ENCODE measurements around the gene HSP90AB1. TPM values are rescaled to one million over a fixed set of nuclear protein-coding genes. Genes with fewer than 3 reads are reported as not detected.

HSP90AB1 gene
- total RNA-seq, 1 experiment from 2014 or later: 1,280 TPM

DNA sequence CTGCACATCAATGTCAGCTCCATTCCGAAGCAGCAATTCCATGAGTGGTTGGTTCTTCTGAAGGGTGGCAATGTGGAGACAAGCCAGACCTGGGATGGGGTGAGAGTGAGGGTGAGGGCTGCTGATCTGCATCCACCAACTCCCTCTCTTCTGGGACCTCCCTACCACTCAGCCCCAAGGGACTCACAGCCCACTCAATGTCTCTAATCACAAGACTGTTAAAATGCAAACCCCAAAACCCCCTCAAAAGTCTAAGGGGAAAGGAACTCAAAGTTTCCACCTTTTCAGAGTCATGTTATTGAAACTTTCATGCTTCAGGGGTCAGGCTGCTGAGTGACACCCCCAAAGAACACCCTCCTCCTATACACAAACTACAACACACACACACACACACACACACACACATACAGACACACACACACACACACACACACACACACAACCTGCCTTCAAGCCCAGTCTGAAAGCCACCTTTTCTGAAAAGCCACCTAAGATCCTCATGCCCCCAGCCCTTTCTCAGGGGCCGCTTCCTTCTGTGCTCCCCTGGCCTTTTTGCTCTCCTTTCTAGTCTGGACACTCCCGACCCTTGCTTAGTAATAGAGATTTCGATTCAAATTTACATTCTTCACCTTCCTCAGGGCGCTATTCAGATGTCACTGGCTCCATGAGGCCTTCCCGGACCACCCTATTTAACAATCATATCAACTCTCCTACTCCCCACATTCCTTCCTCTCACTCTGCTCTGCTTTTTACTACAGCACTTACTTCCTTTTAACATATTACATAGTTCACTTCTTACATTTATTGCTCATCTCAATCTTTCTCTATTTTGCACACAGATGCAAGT lies 13.8 kb downstream of the HSP90AB1 start:
- H3K4me3 ChIP-seq (ENCODE audit: low read length): no peak overlapping the region
- ATAC-seq: no peak
- TF ChIP-seq, protein P1, sequence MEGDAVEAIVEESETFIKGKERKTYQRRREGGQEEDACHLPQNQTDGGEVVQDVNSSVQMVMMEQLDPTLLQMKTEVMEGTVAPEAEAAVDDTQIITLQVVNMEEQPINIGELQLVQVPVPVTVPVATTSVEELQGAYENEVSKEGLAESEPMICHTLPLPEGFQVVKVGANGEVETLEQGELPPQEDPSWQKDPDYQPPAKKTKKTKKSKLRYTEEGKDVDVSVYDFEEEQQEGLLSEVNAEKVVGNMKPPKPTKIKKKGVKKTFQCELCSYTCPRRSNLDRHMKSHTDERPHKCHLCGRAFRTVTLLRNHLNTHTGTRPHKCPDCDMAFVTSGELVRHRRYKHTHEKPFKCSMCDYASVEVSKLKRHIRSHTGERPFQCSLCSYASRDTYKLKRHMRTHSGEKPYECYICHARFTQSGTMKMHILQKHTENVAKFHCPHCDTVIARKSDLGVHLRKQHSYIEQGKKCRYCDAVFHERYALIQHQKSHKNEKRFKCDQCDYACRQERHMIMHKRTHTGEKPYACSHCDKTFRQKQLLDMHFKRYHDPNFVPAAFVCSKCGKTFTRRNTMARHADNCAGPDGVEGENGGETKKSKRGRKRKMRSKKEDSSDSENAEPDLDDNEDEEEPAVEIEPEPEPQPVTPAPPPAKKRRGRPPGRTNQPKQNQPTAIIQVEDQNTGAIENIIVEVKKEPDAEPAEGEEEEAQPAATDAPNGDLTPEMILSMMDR (conservative IDR thresholded peaks at IDR 0.05; ENCODE audit: low read depth, low read length): no peak
- TF ChIP-seq EZH2phosphoT487 (IDR thresholded peaks at IDR 0.05; ENCODE audit: borderline replicate concordance, low read length) (no peak), EZH2 (IDR thresholded peaks at IDR 0.05; ENCODE audit: low read length, unreplicated experiment) (no peak)
- H3F3A ChIP-seq (ENCODE audit: low read length, unreplicated experiment): peaks cover 6% of the 10 kb centered on the region
- no peak overlapping the region for H3K27ac ChIP-seq (ENCODE audit: low read length)
- ChIA-PET POLR2A (ENCODE audit: unreplicated experiment) (no interaction called here), CTCF (no interaction called here)
- no peaks in the 10 kb centered on the region for H3K9me3 ChIP-seq (ENCODE audit: low read length)
- intact Hi-C loops (cut with micrococcal nuclease): no loop called here
- H3K9ac ChIP-seq (ENCODE audit: low read length): no peak overlapping the region
- no peak overlapping the region for H2AFZ ChIP-seq (ENCODE audit: low read length)
- DNase-seq: no peak
- H3K9me2 ChIP-seq (replicated peaks; ENCODE audit: low read length): no peaks in the 10 kb centered on the region
- H3K36me3 ChIP-seq (ENCODE audit: low read depth, low read length): no peaks in the 10 kb centered on the region
- H3K27me3 ChIP-seq (ENCODE audit: low read length): no peaks in the 10 kb centered on the region
- BruUV-seq (replicated peaks): no TSS peak
- H4K20me1 ChIP-seq (ENCODE audit: low read length): peaks cover 7% of the 10 kb centered on the region; the same call in 1 of the 2 replicates
- no peak overlapping the region for H3K4me2 ChIP-seq (ENCODE audit: low read length)
- H3K4me1 ChIP-seq (ENCODE audit: insufficient read depth, low read length): peaks cover 38% of the 10 kb centered on the region
- peaks cover 40% of the 10 kb centered on the region for H3K79me2 ChIP-seq (ENCODE audit: low read length)

- H3K9ac ChIP-seq (ENCODE audit: low read length): no peak overlapping the region
- intact Hi-C loops (cut with micrococcal nuclease): no loop called here
- no peak for ATAC-seq
These were observed 14.7 kb downstream of the HSP90AB1 start for GRCh38 chr6:44261581-44261980.

More at GRCh38 chr6:44261581-44261980, 14.7 kb downstream of the HSP90AB1 start:
- H3K27me3 ChIP-seq (ENCODE audit: low read length): no peaks in the 10 kb centered on the region
- H3K79me2 ChIP-seq (ENCODE audit: low read length): peaks cover 31% of the 10 kb centered on the region
- H2AFZ ChIP-seq (ENCODE audit: low read length): no peak overlapping the region
- no peak overlapping the region for H3K4me2 ChIP-seq (ENCODE audit: low read length)
- H4K20me1 ChIP-seq (ENCODE audit: low read length): no peaks in the 10 kb centered on the region
- DNase-seq: no peak
- no peaks in the 10 kb centered on the region for H3K9me2 ChIP-seq (replicated peaks; ENCODE audit: low read length)
- ChIA-PET POLR2A (ENCODE audit: unreplicated experiment) (interaction anchor here (0.6 kb wide), 1 partner anchor 11 kb away, joined by 3 read pairs; no protein-coding TSS in a partner anchor), CTCF (interaction anchor here (0.6 kb wide), 1 partner anchor 153 kb away, joined by 3 read pairs; no protein-coding TSS in a partner anchor)
- no peaks in the 10 kb centered on the region for H3K36me3 ChIP-seq (ENCODE audit: low read depth, low read length)
- no peak overlapping the region for H3K27ac ChIP-seq (ENCODE audit: low read length)
- TF ChIP-seq EZH2 (IDR thresholded peaks at IDR 0.05; ENCODE audit: low read length, unreplicated experiment) (no peak), EZH2phosphoT487 (IDR thresholded peaks at IDR 0.05; ENCODE audit: borderline replicate concordance, low read length) (no peak)
- TF ChIP-seq, protein P1 (conservative IDR thresholded peaks at IDR 0.05; ENCODE audit: low read depth, low read length): no peak
- H3K4me3 ChIP-seq (ENCODE audit: low read length): no peak overlapping the region
- no peaks in the 10 kb centered on the region for H3F3A ChIP-seq (ENCODE audit: low read length, unreplicated experiment)
- H3K9me3 ChIP-seq (ENCODE audit: low read length): no peaks in the 10 kb centered on the region
- H3K4me1 ChIP-seq (ENCODE audit: insufficient read depth, low read length): peaks cover 29% of the 10 kb centered on the region
- BruUV-seq (replicated peaks): no TSS peak

Measured in PC-3 (cell line).